ENCODE results near the gene MRPL36.

DNA sequence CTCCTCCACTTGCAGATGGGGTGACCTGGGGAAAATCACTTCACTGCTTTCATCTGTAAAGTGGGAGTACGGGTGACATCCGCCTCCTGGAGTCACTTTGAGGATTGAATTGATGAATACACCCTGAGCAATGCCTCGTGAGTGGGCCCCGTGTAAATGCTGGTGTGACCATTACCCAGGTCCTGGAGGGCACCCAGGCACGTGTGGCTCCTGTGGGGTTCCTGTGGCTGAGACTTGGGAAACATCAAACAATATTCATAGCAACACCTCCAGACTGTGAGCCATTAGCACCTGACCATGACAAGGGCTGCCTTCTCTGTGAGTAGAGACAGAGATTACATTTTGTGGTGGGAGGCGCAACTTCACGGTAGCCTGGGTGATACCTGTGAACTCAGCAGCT is 11.4 kb downstream of the MRPL36 start:
- TF ChIP-seq POLR2AphosphoS5 (IDR thresholded peaks at IDR 0.05) = no peak
- TF ChIP-seq, protein P1, sequence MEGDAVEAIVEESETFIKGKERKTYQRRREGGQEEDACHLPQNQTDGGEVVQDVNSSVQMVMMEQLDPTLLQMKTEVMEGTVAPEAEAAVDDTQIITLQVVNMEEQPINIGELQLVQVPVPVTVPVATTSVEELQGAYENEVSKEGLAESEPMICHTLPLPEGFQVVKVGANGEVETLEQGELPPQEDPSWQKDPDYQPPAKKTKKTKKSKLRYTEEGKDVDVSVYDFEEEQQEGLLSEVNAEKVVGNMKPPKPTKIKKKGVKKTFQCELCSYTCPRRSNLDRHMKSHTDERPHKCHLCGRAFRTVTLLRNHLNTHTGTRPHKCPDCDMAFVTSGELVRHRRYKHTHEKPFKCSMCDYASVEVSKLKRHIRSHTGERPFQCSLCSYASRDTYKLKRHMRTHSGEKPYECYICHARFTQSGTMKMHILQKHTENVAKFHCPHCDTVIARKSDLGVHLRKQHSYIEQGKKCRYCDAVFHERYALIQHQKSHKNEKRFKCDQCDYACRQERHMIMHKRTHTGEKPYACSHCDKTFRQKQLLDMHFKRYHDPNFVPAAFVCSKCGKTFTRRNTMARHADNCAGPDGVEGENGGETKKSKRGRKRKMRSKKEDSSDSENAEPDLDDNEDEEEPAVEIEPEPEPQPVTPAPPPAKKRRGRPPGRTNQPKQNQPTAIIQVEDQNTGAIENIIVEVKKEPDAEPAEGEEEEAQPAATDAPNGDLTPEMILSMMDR (IDR thresholded peaks at IDR 0.05) = no peak
- no peak for TF ChIP-seq POLR2A (IDR thresholded peaks at IDR 0.05)
- no peak for TF ChIP-seq EP300 (IDR thresholded peaks at IDR 0.05)

Measured in gastroesophageal sphincter (tissue), 3 donors.